ENCODE measurements around the gene DPH2.

Gene DPH2

GRCh38 chr1:43978264-43978550, 8.4 kb downstream of the DPH2 start:
- TF ChIP-seq CTCF (IDR thresholded peaks at IDR 0.05; ENCODE audit: low read depth, low read length, missing control alignments), result no peak
- DNase-seq (ENCODE audit: extremely low read depth, low read depth), result no peak
- H3K4me3 ChIP-seq (replicated peaks; ENCODE audit: low read depth, low read length), result peak overlapping the region; percentile 47

- no peak for TF ChIP-seq CTCF (IDR thresholded peaks at IDR 0.05; ENCODE audit: low read depth, low read length, missing control alignments)
- no peak for DNase-seq (ENCODE audit: extremely low read depth, low read depth)
- peak within 1 kb of the TSS; percentile 63 for H3K4me3 ChIP-seq (replicated peaks; ENCODE audit: low read depth, low read length)
These were observed 8.9 kb downstream of the DPH2 start, which contains the start of gene B4GALT2 for GRCh38 chr1:43978551-43979260. B4GALT2 (plus strand) TSS chr1:43979210; CDS start chr1:43981161, 1,951 bp downstream.

- no peak for DNase-seq (ENCODE audit: extremely low read depth, low read depth)
- peak overlapping the region; percentile 63 for H3K4me3 ChIP-seq (replicated peaks; ENCODE audit: low read depth, low read length)
- no peak for TF ChIP-seq CTCF (IDR thresholded peaks at IDR 0.05; ENCODE audit: low read depth, low read length, missing control alignments)
These were observed 9.4 kb downstream of the DPH2 start for GRCh38 chr1:43979261-43979527.

GRCh38 chr1:43979528-43980254, 9.9 kb downstream of the DPH2 start:
- no peak for DNase-seq (ENCODE audit: extremely low read depth, low read depth)
- H3K4me3 ChIP-seq (replicated peaks; ENCODE audit: low read depth, low read length), result peak overlapping the region; percentile 63
- TF ChIP-seq CTCF (IDR thresholded peaks at IDR 0.05; ENCODE audit: low read depth, low read length, missing control alignments), result no peak

GRCh38 chr1:43980255-43981134, 10.7 kb downstream of the DPH2 start:
- TF ChIP-seq CTCF (IDR thresholded peaks at IDR 0.05; ENCODE audit: low read depth, low read length, missing control alignments), result no peak
- H3K4me3 ChIP-seq (replicated peaks; ENCODE audit: low read depth, low read length), result peak overlapping the region; percentile 63
- DNase-seq (ENCODE audit: extremely low read depth, low read depth), result no peak

- H3K4me3 ChIP-seq (replicated peaks; ENCODE audit: low read depth, low read length), result peak overlapping the region; percentile 63
- TF ChIP-seq CTCF (IDR thresholded peaks at IDR 0.05; ENCODE audit: low read depth, low read length, missing control alignments), result no peak
- no peak for DNase-seq (ENCODE audit: extremely low read depth, low read depth)
These were observed 11.3 kb downstream of the DPH2 start for GRCh38 chr1:43981135-43981491.
